GM19023 (cell line): ENCODE measurements around the gene ABCC1.
"Not testable (repeated sequence)": the region's sequence is repeated elsewhere in the genome, so short reads cannot be mapped to it uniquely, and the experiment has no call there.

Source experiments
- ATAC-seq: cut with Tn5 transposase; IDR thresholded peaks from one replicate; pipeline ENCODE4 v1.9.1; 2021; ENCODE audit warnings: mild to moderate bottlenecking, moderate library complexity; ENCODE audit not compliant: unreplicated experiment

The ABCC1 gene

DNA sequence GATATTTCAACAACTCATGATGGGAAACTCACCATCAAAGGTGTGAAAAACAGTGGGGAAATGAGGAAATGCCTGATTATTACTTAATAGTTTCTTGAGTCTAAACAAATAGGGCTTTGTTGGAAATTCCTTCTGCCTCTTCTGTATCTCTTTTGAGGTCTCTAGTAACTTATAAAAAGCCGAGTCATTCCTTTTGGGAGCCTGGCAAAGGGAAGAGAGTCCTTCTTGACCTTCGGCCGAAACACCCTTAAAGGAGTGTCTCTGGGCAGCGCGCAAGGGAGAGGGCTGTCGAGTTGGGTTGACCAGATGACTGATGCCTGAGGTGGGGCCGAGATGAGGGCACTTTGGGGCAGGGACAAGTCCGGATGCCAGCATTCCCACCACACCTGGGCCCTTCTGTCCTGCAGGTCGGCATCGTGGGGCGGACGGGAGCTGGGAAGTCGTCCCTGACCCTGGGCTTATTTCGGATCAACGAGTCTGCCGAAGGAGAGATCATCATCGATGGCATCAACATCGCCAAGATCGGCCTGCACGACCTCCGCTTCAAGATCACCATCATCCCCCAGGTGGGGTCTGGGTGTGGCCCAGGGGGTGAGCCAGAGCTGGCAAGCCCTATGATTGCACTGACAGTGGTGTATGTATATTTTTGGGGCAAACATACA is 184.7 kb downstream of the ABCC1 start:
- ATAC-seq, result no peak

DNA sequence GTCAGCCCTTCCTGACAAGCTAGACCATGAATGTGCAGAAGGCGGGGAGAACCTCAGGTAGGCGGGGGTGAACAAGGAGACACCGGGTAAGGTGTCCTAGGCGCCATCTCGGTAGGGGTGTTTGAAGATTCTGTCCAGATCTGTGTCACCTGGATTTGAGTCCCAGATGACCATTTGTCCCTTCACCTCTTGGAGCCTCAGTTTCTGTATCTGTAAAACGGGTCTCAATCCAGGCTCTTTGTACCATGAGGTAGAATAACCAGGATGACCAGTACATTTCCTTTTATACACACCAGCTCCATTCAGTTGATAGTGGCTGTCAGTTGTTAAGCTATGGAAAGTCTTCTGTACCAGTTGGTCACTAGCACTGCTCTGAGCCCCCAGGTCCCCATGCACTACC is 187.2 kb downstream of the ABCC1 start:
- no peak for ATAC-seq

DNA sequence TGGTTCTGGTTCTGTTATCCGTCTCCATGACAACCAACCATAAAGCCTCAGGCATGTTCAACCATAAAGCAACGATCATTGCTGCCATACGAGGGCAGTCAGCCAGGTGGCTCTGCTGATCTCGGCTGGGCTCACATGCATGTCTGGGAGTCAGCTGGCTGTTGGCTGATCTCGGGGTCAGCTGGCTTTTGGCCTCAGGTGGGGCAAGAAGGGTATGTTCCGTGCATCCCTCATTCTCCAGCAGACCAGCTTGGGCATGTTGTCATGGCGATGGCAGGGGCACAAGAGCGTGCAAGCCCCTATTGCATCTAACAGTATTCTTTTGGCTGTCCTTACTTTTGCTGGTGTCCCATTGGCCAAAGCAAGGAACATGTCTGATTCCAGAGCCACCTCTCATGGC is 187.7 kb downstream of the ABCC1 start:
- ATAC-seq, result no peak

DNA sequence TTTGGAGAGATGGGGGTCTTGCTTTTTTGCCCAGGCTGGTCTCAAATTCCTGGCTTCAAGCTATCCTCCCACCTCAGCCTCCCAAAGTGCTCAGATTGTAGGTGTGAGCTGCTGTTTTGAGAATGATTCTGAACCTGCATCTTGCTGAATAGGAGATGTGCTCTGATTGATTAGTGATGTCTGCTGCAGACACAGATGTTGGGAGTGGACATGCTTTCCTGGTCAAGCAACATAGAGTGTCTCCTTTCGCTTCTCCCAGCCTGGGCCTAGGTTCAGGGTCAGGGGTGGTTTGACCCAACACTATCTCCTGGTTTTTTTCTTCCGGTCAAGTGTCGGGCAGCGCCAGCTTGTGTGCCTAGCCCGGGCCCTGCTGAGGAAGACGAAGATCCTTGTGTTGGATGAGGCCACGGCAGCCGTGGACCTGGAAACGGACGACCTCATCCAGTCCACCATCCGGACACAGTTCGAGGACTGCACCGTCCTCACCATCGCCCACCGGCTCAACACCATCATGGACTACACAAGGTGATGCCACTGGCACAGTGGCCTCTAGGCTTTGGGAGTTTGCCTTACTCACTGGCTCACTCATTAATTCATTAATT is 188.7 kb downstream of the ABCC1 start:
- ATAC-seq, result no peak

DNA sequence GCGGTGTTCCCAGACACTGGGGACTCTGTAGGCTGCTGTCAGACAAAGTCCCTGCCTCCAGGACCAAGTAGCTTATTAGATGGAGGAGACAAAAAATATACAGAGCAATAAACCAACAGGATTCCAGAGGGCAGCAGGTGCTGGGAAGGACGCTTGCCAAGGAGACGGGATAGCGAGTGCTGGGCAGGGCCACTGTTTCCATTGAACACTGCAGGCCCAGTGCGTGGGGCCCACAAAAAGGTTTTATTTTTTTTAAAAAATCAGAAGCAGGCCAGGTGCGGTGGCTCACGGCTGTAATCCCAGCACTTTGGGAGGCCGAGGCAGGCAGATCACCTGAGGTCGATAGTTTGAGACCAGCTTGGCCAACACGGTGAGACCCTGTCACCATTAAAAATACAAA is 189.6 kb downstream of the ABCC1 start:
- ATAC-seq, result no peak

DNA sequence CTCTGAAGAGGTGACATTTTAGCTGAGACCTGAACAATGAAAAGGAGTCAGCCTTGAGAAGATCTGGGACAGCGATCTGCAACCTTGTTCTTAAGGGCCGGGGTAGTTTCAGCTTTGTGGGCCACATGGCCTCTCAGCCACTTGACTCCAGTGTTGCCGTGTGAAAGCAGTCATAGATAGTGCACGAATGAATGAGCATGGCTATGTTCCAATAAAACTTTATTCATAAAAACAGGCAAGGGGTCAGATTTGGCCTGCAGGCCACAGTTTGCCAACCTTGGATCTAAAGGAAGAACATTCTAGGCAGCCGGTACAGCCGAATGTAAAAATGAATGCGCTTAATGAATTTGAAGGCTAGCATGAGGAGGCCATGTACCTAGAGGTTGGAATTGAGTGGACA is 190.4 kb downstream of the ABCC1 start:
- ATAC-seq, result no peak

DNA sequence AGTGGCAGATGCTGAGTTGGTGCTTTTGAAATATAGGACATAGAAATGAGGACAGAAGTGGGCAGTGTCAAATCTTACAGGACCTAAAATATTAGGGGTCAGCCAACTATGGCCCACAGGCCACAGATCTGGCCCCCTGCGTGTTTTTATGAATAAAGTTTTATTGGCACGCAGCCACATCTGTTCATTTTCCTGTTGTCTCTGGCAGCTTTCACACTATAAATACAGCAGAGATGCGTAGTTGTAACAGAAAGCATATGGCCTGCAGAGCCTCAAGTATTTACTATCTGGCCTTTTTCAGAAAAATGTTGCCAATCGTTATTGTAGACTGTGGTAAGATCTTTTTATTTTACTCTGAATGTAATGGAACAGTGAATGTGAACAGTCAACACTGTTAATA is 191.1 kb downstream of the ABCC1 start:
- ATAC-seq, result no peak

DNA sequence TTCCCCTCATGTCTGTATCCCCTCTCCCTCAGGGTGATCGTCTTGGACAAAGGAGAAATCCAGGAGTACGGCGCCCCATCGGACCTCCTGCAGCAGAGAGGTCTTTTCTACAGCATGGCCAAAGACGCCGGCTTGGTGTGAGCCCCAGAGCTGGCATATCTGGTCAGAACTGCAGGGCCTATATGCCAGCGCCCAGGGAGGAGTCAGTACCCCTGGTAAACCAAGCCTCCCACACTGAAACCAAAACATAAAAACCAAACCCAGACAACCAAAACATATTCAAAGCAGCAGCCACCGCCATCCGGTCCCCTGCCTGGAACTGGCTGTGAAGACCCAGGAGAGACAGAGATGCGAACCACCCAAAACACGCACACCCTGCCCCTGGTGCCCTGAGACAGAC is 191.7 kb downstream of the ABCC1 start:
- ATAC-seq, result no peak

DNA sequence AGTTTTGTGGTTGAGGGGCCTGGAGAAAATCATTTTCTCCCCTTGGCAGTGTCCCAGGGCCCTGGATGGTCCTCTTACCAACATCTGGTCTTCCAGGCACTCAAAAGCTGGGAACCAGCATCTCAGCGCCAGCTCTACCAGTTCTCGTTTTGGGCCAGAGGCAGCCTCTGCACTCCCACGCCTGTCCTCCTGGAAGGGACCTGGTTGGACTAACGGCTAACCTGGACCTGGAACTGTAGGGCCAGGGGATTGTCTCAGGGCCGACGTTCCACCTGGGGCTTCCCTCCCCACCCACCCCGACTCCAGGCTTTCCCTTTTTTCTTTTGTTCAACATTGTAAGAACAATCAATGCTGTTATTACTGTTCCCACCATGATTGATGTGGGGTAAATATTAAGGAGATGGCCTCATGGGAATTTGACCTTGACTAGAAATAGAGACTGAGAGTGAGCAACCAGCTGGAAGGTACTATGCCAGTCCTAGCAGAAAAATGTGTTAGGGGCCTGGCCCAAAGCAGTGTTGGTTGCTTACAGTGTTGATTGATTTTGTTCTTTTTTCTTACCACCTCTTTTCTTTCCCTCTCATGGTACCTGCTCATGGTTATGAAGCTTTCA is 192.5 kb downstream of the ABCC1 start:
- ATAC-seq, result no peak

DNA sequence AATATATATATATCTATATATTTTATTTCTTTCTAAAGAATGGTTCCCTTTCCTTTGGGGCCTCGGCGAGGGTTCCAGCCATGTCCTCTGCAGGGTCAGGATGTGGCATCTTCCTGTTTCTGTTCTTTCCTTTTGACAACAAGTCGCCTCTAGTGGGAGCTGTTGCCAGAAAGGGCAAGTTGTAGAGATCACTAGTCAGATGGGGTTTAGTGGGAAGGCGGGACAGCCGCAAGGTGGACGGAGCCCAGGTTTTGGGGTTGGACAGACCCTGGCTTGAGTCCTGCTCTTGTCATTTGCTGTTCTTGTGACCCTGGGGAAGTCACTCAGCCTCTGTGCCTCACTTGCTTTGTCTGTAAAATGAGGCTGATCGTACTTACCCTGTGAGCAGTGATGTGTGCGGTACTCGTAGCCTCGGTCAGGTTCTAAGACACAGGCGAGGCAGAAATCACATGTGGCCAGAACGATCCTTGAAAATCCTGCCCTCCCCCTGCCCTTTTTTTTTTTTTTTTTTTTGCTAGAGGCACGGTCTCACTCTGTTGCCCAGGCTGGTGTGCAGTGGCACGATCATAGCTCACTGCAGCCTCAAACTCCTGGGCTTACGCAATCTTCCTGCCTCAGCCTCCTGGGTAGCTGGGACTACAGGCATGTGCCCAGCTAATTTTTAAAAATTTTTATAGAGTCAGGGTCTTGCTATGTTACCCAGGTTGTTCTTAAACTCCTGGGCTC is 193.8 kb downstream of the ABCC1 start:
- ATAC-seq, result no peak

DNA sequence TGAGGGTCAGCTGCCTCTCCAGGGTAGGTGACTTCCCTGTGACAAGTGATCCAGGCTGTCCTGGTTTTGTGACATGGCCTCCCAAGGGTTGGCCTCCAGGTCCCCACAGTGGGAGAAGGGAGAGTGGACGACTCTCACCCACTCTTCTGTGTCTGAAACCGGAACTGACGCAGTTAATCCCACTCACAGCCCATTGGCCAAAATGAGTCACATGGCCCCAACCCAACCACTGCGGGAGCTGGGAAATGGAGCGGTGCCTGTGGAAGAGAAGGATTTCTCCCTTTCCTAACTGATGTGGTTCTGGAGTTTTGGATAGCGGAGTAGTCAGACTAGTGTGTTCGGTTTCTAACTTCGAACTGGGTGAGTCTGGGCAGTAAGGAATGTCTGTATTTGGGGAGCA is 194.5 kb downstream of the ABCC1 start:
- no peak for ATAC-seq

DNA sequence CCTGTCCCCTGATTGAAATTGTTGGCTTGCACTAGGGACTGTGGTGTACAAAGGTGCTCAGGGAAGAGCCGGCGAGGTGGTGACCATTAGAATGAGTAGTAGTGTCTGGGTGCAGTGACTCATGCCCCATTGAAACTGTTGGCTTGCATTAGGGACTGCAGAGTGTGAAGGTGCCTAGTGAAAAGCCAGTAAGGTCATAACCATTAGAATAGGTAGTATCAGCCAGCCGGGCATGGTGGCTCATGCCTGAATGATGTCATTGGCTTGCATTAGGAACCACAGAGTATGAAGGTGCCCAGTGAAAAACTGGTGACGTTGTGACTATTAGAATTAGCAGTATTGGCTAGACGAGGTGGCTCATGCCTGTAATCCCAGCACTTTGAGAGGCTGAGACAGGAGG is 195.0 kb downstream of the ABCC1 start:
- no peak for ATAC-seq

DNA sequence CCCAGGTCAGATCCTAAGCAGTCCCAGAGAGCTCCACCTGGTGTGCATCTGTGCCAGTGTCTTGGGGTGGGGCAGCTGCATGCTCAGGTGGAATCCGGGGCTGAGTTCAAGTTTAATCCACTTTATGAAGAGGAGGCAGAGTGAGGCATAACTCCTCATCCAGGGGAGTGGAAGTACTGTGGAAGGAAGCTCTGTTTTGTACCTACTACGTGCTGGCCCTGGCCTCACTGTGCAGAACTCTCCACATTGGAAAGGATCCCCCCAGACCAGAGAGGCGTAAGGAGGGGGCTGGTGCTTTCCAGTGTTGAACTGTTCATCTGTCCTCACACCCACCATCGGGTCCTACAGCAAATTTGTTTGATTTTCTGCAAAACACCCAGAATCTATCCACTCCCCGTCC is 195.9 kb downstream of the ABCC1 start:
- ATAC-seq, result no peak

DNA sequence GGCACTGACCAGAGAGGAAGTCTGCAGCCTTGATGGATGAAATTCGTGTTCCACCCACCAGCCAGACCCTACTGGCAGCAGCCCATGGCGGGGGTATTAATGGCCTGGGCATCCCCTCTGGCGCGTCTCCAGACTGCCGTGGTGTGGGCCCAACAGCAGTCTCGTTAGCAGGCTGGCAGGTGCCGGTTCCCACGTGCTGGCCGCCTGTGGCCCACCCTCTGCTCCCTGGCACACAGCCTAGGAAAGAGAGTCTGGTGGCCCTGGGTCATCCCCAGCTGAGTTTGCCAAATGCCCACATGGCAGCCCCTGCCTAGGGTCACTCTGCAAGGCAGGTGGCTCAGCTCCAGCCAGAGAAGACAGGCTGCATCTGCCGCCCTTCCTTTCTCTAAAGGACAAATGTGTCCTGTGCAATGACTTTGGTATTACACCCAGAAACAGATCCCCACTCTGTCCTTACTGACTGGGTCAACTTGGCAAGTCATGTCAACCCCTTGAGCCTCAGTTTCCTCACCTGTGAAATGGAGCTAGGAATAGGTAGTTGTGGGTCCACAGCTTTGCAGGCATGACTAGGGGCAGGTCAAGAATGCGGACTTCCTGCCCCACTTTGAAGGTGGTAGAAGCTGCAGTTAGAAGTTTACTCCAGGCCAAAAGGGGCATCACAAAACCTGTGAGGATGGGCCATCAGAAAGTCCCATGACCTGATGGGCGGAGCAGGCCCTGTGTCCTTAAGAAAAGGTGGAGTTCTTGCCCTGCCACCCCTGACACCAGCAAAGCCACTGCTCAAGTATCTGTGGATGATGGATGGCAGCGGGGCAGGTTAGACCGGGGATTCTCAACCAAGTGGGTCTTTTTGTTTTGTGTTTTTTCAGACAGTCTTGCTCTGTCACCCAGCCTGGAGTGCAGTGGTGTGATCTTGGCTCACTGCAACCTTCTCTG is 197.2 kb downstream of the ABCC1 start:
- no peak for ATAC-seq

DNA sequence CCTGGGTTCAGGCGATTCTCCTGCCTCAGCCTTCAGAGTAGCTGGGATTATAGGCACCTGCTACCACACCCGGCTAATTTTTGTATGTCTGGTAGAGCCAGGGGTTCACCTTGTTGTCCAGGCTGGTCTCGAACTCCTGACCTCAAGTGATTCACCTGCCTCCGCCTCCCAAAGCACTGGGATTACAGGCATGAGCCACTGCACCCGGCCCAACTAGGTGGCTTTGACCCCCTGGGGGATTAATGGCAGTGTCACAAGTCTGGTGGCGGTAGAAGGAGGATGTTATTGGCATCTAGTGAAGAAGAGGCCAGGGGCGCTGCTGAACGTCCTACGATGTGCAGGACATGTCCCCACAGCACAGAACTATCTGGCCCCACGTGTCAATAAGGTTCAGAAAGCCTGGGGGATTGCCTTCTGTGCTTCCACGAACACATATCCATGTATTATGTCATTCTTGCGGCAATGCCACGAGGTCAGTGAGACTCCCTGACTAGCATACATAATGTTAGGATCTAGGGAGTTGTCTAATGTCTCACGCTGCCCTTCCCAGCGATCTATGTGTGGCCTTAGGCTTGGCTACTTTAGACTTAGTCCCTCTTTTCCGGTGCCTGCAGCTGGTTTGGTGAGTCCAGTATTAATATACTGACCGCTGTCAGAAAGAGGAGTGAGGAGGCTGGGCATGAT is 198.0 kb downstream of the ABCC1 start:
- ATAC-seq, result no peak

DNA sequence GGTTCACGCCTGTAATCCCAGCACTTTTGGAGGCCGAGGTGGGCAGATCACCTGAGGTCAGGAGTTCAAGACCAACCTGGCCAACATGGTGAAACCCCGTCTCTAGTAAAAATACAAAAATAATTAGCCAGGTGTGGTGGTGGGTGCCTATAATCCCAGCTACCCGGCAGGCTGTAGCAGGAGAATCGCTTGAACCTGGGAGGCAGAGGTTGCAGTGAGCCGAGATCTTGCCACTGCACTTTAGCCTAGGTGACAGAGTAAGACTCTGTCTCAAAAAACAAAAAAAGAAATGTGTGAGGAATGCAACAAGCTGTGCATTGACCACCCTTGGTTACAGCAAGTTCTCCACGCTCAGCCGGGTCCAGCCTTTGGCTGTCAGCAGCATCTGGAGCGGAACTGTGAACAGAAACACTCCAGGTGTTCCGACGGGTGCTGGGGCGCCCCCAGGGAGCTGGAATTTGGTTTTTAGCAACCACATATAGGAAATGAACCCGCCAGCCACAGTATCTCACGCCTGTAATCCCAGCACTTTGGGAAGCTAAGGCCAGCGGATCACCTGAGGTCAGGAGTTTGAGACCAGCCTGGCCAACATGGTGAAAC is 198.7 kb downstream of the ABCC1 start:
- not testable (repeated sequence) for ATAC-seq

DNA sequence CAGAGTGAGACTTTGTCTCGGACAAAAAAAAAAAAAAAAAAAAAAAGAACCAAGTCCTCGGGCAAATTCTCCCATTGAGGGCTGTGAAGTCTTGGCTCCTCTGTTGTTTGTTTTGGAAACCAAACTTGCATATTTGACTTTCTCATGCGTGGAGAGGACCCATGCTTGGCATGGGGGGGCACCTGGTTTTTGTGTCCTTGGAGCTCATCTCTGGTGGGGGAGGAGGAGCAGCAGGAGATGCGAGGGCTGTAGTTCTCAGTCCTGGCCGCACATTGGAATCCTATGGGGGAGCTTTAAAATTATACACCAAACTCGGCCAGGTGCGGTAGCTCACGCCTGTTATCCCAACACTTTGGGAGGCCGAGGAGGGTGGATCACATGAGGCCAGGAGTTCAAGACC is 199.3 kb downstream of the ABCC1 start:
- no peak for ATAC-seq

DNA sequence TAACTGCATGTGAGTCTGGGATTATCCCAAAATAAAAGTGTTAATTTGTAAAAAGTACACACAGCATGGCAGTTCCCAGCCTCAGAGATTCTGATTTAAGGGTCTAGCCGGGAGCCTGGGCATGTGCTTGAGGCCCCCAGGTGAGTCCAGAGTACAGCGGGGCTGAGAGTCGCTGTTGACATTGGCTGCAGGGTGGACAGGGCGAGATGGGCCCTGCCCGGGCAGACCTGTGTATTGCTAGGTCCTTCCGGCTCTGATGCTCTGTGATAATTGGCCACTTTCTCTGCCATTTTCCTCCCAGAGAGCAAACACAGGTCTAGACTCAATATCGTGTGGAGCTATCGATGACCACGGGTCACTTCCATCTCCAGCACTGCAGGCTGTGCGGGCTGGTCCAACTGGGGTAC is 200.3 kb downstream of the ABCC1 start:
- no peak for ATAC-seq

DNA sequence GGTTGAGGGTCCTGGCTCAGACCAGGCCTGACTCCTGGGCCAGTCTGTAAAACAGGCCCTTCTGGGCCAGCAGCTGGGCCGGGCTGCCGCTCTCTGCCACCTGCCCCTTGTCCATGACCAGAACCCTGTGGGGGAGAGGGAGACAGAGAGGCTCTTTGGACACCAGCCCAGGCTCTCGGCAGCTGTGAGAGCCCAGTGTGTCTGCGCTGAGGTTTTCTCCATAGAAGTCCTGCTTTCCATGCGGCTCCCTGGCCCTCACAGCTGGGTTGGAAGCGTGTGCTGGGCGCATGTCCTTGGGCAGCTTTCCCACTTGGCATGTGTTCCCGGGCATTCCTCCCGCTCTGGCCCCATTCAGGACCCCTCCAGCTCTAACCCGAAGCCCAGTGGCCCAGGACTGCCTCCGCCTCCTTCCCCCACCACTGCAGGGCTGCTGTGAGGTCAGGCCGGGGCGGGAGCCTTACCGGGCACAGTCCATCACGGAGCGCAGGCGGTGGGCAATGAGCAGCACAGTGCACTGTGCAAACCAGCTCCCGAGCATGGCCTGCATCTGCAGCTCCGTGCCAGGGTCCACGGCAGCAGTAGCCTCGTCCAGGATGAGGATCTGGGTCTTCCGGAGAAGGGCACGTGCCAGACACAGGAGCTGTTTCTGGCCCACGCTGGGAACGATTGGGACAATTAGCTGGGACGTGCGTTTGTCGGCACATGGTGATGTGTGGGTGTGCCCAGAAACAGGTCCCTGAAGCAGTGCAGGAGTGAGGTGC is 200.9 kb downstream of the ABCC1 start:
- ATAC-seq, result no peak
